Activated naive CD8-positive, alpha-beta T cell treated with anti-CD3 and anti-CD28 coated beads for 36 hours (primary cell): ENCODE measurements around the gene DLX3. TPM values are rescaled to one million over a fixed set of nuclear protein-coding genes. Genes with fewer than 3 reads are reported as not detected.
"Not testable (repeated sequence)": the region's sequence is repeated elsewhere in the genome, so short reads cannot be mapped to it uniquely, and the experiment has no call there.

Experiments used
- DNase-seq: peaks from one replicate; pipeline ENCODE4 v3.0.0; 2021
- H3K27ac Mint-ChIP-seq: one replicate; pipeline ENCODE4 v1.8.0; 2022; ENCODE audit warnings: mild to moderate bottlenecking, moderate library complexity, mixed read lengths
- H3K27me3 Mint-ChIP-seq: one replicate; pipeline ENCODE4 v1.8.0; 2022; ENCODE audit warnings: mild to moderate bottlenecking, mixed read lengths
- H3K36me3 Mint-ChIP-seq: one replicate; pipeline ENCODE4 v1.8.0; 2021; ENCODE audit warnings: mild to moderate bottlenecking, mixed read lengths
- H3K4me1 Mint-ChIP-seq: one replicate; pipeline ENCODE4 v1.8.0; 2021; ENCODE audit warnings: mixed read lengths
- H3K4me3 Mint-ChIP-seq: one replicate; pipeline ENCODE4 v1.8.0; 2022; ENCODE audit warnings: mild to moderate bottlenecking, moderate library complexity, mixed read lengths
- H3K9me3 Mint-ChIP-seq: one replicate; pipeline ENCODE4 v1.8.0; 2022; ENCODE audit warnings: mixed read lengths
- total RNA-seq, 2 experiments: library from RNA; stranded (reverse); gene quantifications; one replicate each; pipeline ENCODE4 v1.2.3, GENCODE V29; 2021

Gene DLX3
- total RNA-seq, result under 1 TPM; 0.16 to 0.19 TPM

DNA sequence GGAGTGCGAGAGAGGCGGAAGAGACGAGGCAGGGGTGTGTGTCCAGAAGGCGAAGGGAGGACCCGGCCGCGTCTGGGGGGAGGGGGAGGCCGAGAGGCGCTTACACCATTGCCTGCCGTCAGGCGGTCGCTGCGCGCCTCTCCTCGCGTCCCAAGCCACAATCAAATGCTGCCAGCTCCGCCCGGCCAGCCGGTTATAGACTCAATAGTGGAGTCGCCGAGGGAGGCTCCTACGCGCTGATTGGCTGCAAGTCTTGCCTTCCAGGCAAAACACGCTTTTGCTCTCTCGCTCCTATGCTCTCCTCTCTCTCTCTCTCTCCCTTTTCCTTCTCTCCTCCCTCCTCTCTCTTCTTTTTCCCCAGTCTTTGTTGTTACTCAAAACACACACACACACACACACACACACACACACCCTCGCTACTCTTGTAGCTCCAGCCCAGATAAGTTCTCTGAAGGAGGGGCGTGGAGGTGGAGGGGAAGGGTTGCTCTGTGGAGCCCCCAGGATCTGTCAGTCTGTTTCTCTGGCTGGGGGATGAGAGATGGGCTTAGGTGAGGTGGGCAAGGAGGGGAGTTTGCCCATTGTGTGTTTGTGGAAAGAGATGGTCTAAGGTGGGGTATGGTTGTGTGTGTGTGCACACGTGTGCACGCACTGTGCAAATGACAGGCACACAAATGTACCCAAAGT is at the start of gene DLX3:
Gene DLX3 (minus strand): TSS at position 170 of the 684 bp plus-strand sequence. CDS start 226 bp downstream, outside the sequence.
- Mint-ChIP-seq H3K4me1 (peaks cover 18% of the 10 kb centered on the region), H3K36me3 (no peaks in the 10 kb centered on the region), H3K9me3 (no peaks in the 10 kb centered on the region), H3K4me3 (peak within 1 kb of the TSS; percentile 74), H3K27me3 (peaks cover 79% of the 10 kb centered on the region), H3K27ac (no peak within 1 kb of the TSS)
- DNase-seq, result peak; percentile 51

DNA sequence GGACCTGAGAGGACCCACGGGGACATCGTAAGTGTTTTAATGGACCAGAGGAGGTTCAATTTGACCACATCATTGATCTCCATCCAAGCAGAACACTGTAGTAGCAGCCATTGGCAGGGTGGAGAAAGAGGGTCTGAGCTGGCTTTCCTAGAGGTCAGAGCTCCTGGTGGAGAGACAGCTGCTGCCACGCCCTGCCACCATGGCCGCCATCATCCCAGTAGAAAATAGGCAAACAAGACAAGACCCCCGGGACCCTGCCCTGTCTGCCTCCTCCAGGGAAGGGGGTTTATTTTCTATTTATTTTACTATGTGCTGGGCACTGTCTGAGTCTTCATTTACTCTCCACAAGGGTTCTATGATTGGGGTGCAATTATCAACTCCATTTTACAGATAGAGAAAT is 49.5 kb upstream of the DLX3 start:
- H3K9me3 Mint-ChIP-seq, result no peaks in the 10 kb centered on the region
- H3K27ac Mint-ChIP-seq, result no peak overlapping the region
- no peak overlapping the region for H3K4me3 Mint-ChIP-seq
- no peaks in the 10 kb centered on the region for H3K36me3 Mint-ChIP-seq
- H3K4me1 Mint-ChIP-seq, result peaks cover 6% of the 10 kb centered on the region
- no peak for DNase-seq
- peaks cover 25% of the 10 kb centered on the region for H3K27me3 Mint-ChIP-seq

DNA sequence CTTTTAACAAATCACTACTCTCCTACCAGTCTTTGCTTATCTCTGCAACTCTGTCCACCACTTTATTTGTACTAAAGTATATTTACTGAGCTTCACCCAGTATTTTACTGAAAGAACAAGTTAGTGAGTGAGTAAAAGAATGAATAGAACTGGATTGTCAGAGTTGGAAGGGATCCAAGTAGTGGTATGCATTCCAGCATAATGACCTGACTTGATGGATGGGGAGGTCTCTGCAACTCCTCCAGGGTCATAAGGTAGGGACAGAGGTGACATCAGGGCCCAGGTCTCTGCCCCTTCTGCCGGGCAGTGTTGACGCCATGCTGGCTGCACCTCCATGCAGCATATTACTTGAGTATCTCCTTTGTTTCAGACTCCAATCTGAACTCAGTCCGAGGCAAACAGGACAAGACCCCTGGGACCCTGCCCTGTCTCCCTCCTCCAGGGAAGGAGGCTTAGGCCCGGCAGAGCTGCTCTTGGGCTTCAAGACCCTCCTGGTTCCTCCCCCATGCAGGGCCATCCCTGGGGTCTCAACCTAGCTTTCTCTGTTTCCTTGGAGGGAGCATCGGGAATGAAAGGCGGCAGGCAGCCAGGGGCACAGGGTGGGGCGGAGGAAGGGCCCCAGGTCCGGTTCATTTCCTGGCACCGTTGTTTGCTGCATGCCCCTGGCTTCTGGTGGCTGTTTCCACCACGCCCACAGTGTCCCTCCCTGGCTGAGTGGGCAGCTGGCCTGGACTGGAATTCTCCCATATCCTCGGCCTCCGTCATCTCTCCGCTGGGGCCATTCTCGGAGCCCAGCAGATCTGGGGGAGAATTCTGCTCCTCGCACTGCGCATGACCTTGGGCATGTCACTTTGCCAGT is 48.5 kb upstream of the DLX3 start:
- DNase-seq, result no peak
- Mint-ChIP-seq H3K4me3 (no peak overlapping the region), H3K27me3 (peaks cover 25% of the 10 kb centered on the region), H3K9me3 (no peaks in the 10 kb centered on the region), H3K4me1 (peaks cover 6% of the 10 kb centered on the region), H3K36me3 (no peaks in the 10 kb centered on the region), H3K27ac (no peak overlapping the region)

DNA sequence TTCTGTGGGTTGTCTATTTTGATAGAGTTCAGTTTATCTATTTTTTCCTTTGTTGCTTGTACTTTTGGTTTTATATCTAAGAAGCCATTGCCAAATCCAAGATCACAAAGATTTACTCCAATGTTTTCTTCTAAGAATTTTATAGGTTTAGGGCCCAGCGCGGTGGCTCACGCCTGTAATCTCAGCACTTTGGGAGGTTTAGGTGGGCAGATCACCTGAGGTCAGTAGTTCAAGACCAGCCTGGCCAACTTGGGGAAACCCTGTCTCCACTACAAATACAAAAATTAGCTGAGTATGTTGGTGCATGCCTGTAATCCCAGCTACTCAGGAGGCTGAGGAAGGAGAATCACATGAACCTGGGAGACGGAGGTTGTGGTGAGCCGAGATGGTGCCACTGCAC is 47.2 kb upstream of the DLX3 start:
- no peak for DNase-seq
- Mint-ChIP-seq H3K36me3 (no peaks in the 10 kb centered on the region), H3K27ac (no peak overlapping the region), H3K27me3 (peaks cover 21% of the 10 kb centered on the region), H3K4me3 (no peak overlapping the region), H3K4me1 (no peaks in the 10 kb centered on the region), H3K9me3 (no peaks in the 10 kb centered on the region)

- H3K4me1 Mint-ChIP-seq, H3K4me3 Mint-ChIP-seq, H3K36me3 Mint-ChIP-seq, H3K27ac Mint-ChIP-seq, H3K9me3 Mint-ChIP-seq, H3K27me3 Mint-ChIP-seq, DNase-seq: not testable (repeated sequence)
Measured at GRCh38 chr17:50040496-50040895, 45.5 kb upstream of the DLX3 start.

DNA sequence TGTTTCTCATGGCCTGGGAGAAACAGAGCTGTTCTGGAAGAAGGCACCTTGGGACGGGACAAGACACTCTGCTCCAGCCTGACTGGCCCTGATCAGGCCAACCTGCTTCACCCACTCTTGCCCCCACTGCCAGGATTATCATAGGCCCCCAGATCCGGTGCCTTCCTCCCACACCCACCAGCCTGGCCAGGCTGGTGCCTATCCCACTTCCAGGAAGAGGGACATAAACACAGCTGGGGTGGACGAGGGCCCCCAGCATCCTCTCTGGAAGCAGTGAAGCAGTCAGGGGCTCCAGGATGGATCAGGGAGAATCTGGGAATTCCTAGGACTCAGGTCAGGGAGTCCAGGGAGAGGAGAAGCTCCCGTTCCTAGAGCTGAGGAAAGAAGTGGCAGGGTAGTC is 44.0 kb upstream of the DLX3 start:
- H3K36me3 Mint-ChIP-seq, result no peaks in the 10 kb centered on the region
- no peaks in the 10 kb centered on the region for H3K4me1 Mint-ChIP-seq
- no peak overlapping the region for H3K4me3 Mint-ChIP-seq
- peaks cover 7% of the 10 kb centered on the region for H3K27me3 Mint-ChIP-seq
- no peak overlapping the region for H3K27ac Mint-ChIP-seq
- no peak for DNase-seq
- H3K9me3 Mint-ChIP-seq, result no peaks in the 10 kb centered on the region

GRCh38 chr17:50037321-50038107 is 42.5 kb upstream of the DLX3 start:
- Mint-ChIP-seq H3K4me3 (no peak overlapping the region), H3K4me1 (no peaks in the 10 kb centered on the region), H3K27me3 (peaks cover 4% of the 10 kb centered on the region), H3K36me3 (no peaks in the 10 kb centered on the region), H3K9me3 (no peaks in the 10 kb centered on the region), H3K27ac (no peak overlapping the region)
- DNase-seq, result no peak

DNA sequence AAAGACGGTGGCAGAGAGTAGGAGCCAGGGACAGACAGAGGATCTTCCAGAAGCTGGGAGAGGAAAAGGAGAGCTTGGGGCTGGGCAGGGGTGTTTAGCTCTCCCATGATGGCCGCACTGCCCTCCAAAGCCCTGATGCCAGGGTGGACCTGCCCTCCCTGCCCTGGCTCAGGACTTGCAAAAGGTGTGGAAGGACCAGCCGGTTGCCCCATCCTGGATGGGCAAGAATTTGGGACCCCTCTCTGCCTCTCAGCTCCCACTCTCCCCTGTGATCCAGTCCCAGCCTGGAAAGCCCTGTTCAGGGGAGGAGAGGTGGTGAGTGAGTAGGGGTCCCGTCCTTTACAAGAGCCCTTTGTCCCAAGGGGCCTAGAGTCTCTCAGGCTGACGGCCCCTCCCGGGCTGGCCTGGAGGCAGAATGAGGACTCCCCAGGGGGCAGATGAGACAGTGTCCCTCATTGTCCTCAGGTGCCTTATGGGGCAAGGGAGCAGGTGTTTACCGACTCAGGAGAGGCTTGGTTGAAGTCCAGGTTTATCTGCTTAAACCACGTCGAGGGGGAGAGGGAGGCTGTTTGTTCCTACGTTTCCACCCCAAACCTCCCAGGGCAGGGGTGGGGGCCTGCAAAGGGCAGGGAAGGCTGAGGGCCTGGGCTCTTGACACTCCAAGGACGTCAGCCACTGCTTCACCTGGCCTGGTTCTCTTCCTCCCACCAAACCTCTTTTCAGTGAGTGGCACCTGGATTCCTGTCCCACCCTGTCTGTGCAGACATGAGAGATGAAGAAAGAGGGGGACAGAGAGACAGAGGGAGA is 41.6 kb upstream of the DLX3 start:
- Mint-ChIP-seq H3K4me3 (no peak overlapping the region), H3K27me3 (peaks cover 5% of the 10 kb centered on the region), H3K4me1 (no peaks in the 10 kb centered on the region), H3K9me3 (no peaks in the 10 kb centered on the region), H3K27ac (no peak overlapping the region), H3K36me3 (no peaks in the 10 kb centered on the region)
- DNase-seq, result no peak

DNA sequence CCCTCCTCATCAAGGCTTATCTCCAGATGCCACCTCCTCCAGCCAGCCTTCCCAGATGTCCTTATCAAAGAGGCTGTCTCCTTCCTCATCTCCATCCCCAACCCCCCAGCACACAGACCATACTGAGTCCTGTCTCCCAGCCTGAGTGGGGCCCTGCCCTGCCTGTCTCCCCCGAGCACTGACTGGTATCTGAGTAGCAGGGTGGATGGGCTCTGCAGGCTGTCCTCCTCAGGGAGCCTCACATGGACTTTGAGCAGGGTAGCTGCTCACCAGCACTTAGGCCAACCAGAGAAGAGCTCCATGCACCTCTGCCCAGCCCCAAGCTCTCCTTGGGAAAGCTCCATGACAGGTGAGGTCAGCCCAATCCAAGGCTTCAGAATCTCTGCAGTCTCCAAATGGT is 40.9 kb upstream of the DLX3 start:
- H3K9me3 Mint-ChIP-seq, result no peaks in the 10 kb centered on the region
- H3K36me3 Mint-ChIP-seq, result no peaks in the 10 kb centered on the region
- H3K27me3 Mint-ChIP-seq, result peaks cover 12% of the 10 kb centered on the region
- H3K4me3 Mint-ChIP-seq, result no peak overlapping the region
- DNase-seq, result no peak
- no peaks in the 10 kb centered on the region for H3K4me1 Mint-ChIP-seq
- no peak overlapping the region for H3K27ac Mint-ChIP-seq

GRCh38 chr17:50035421-50035879 is 40.4 kb upstream of the DLX3 start:
- H3K4me1 Mint-ChIP-seq, result no peaks in the 10 kb centered on the region

GRCh38 chr17:50034498-50035364 is 39.7 kb upstream of the DLX3 start:
- H3K4me3 Mint-ChIP-seq, result no peak overlapping the region
- no peak overlapping the region for H3K27ac Mint-ChIP-seq
- H3K9me3 Mint-ChIP-seq, result no peaks in the 10 kb centered on the region
- H3K36me3 Mint-ChIP-seq, result no peaks in the 10 kb centered on the region
- DNase-seq, result no peak
- H3K4me1 Mint-ChIP-seq, result no peaks in the 10 kb centered on the region
- peaks cover 19% of the 10 kb centered on the region for H3K27me3 Mint-ChIP-seq

More at GRCh38 chr17:50035421-50035879, 40.4 kb upstream of the DLX3 start:
- no peaks in the 10 kb centered on the region for H3K36me3 Mint-ChIP-seq
- H3K4me3 Mint-ChIP-seq, result no peak overlapping the region
- no peak overlapping the region for H3K27ac Mint-ChIP-seq
- no peaks in the 10 kb centered on the region for H3K9me3 Mint-ChIP-seq
- no peak for DNase-seq
- H3K27me3 Mint-ChIP-seq, result peaks cover 15% of the 10 kb centered on the region

GRCh38 chr17:50033316-50033715 is 38.3 kb upstream of the DLX3 start:
- no peaks in the 10 kb centered on the region for H3K36me3 Mint-ChIP-seq
- no peak overlapping the region for H3K4me3 Mint-ChIP-seq
- H3K27me3 Mint-ChIP-seq, result peaks cover 28% of the 10 kb centered on the region
- H3K27ac Mint-ChIP-seq, result no peak overlapping the region
- H3K4me1 Mint-ChIP-seq, result peaks cover 2% of the 10 kb centered on the region
- no peaks in the 10 kb centered on the region for H3K9me3 Mint-ChIP-seq
- no peak for DNase-seq

- Mint-ChIP-seq H3K9me3 (no peaks in the 10 kb centered on the region), H3K4me1 (peaks cover 8% of the 10 kb centered on the region), H3K27ac (no peak overlapping the region), H3K4me3 (no peak overlapping the region), H3K27me3 (peaks cover 40% of the 10 kb centered on the region), H3K36me3 (no peaks in the 10 kb centered on the region)
- DNase-seq, result no peak
Measured at GRCh38 chr17:50029185-50029584, 34.2 kb upstream of the DLX3 start.

DNA sequence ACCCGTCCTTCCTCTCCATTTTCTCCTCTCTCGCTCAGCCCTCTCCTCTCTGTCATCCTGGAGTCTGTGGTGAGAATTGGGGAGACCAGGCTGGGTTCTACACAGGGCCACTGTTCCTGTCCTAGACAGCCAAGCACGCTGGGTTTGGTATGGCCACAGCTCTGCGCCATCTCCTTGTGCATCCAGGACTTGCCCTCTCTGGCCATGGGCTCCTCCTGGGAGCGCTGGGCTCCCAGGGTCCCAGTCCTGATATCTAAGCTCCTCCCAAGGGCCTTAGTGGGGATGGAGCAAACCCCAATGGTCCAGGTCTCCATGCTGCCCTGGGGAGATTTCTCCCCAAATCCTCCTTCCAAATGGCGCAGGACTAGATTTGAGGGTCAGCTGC is 33.7 kb upstream of the DLX3 start:
- H3K4me1 Mint-ChIP-seq, result peaks cover 8% of the 10 kb centered on the region
- H3K27ac Mint-ChIP-seq, result no peak overlapping the region
- no peaks in the 10 kb centered on the region for H3K9me3 Mint-ChIP-seq

More for the DNA sequence above, 33.7 kb upstream of the DLX3 start:
- DNase-seq, result no peak
- H3K36me3 Mint-ChIP-seq, result no peaks in the 10 kb centered on the region
- H3K4me3 Mint-ChIP-seq, result no peak overlapping the region
- peaks cover 38% of the 10 kb centered on the region for H3K27me3 Mint-ChIP-seq
